Kidney (tissue), 14 donors: Measurements from ENCODE around the gene SIAH2. TPM values are rescaled to one million over a fixed set of nuclear protein-coding genes. Genes with fewer than 3 reads are reported as not detected.
A peak's percentile ranks its signal among the peaks of the same experiment; 100 is the strongest.

Source experiments
- DNase-seq, 5 donors: peaks; one replicate each; pipeline ENCODE4 v3.0.0-alpha.2; 2013 to 2020
- FAIRE-seq: peaks from 2 replicates; lab custom pipeline; 2012; peaks lifted over from hg19 to GRCh38; lab: Jason Lieb, UNC
- H3K27ac ChIP-seq, 2 donors: one replicate each; pipeline ENCODE4 v1.7.0; 2013; ENCODE audit warnings: low read depth in 2 of 2, low read length in 2 of 2, inconsistent platforms in 1 of 2
- H3K27me3 ChIP-seq: one replicate; pipeline ENCODE4 v1.7.1; 2013; ENCODE audit warnings: low read length, inconsistent platforms; ENCODE audit not compliant: control insufficient read depth, insufficient read depth
- H3K36me3 ChIP-seq, 3 donors: one replicate each; pipeline versions ENCODE4 v1.7.0 to v1.7.1; 2013; ENCODE audit warnings: low read length in 3 of 3, control low read depth in 1 of 3, inconsistent platforms in 1 of 3; ENCODE audit not compliant: insufficient read depth in 3 of 3, control insufficient read depth in 2 of 3
- H3K4me1 ChIP-seq, 3 donors: one replicate each; pipeline versions ENCODE4 v1.7.0 to v1.7.1; 2013; ENCODE audit warnings: low read length in 3 of 3, inconsistent platforms in 1 of 3, low read depth in 1 of 3; ENCODE audit not compliant: control insufficient read depth in 2 of 3, insufficient read depth in 2 of 3
- H3K4me3 ChIP-seq, 3 donors: one replicate each; pipeline versions ENCODE4 v1.7.0 to v1.8.1; 2013; ENCODE audit warnings: low read length in 3 of 3, control low read depth in 1 of 3, inconsistent platforms in 1 of 3
- H3K9ac ChIP-seq, 3 donors: one replicate each; pipeline versions ENCODE4 v1.7.0 to v1.7.1; 2013; ENCODE audit warnings: low read length in 3 of 3, control low read depth in 1 of 3, inconsistent platforms in 1 of 3
- H3K9me3 ChIP-seq, 3 donors: one replicate each; pipeline versions ENCODE4 v1.7.0 to v1.7.1; 2013; ENCODE audit warnings: low read length in 3 of 3, control low read depth in 1 of 3, inconsistent platforms in 1 of 3; ENCODE audit not compliant: control insufficient read depth in 2 of 3, insufficient read depth in 1 of 3
- intact Hi-C: fragments of 100-400 bp; cut with DNase I; formaldehyde crosslinking; loops from one replicate; pipeline ENCODE4 v1.11.1; 2022
- polyA plus RNA-seq: library from polyadenylated mRNA; stranded (reverse); fragments of 350-450 nt; fragmentation: Illumina TruSeq; extraction: RNeasy Lipid Tissue Mini Kit (QIAGEN cat#74804); gene quantifications from one replicate; pipeline ENCODE4 v1.2.3, GENCODE V29; 2014; ENCODE audit warnings: low read depth, low replicate concordance; ENCODE audit not compliant: insufficient read depth
- total RNA-seq: library from RNA; stranded (reverse); fragmentation: NEBNext Ultra II Directional; extraction: Animal tissue kit (Norgen Biotek cat#: 25700); gene quantifications from one replicate; pipeline ENCODE4 v1.2.1, GENCODE V29; 2021
- TF ChIP-seq, protein P1 (sequence below): IDR thresholded peaks from 3 replicates; pipeline ENCODE4 v1.5.1; 2012; ENCODE audit warnings: mild to moderate bottlenecking, moderate library complexity, borderline replicate concordance; ENCODE audit not compliant: insufficient read depth; ENCODE audit errors: extremely low read depth
- donor health status: control.
- donor health status: control.
- donor health status: control.
- donor health status: control.
- donor health status: control.
- donor health status: DM: yes; HTN: yes; CAD: no.
- donor health status: Normal renal cell carcinoma (clear cell type).

Gene SIAH2
- total and polyA plus RNA-seq, 2 donors from 2014 or later = 16.9 to 24.6 TPM

DNA sequence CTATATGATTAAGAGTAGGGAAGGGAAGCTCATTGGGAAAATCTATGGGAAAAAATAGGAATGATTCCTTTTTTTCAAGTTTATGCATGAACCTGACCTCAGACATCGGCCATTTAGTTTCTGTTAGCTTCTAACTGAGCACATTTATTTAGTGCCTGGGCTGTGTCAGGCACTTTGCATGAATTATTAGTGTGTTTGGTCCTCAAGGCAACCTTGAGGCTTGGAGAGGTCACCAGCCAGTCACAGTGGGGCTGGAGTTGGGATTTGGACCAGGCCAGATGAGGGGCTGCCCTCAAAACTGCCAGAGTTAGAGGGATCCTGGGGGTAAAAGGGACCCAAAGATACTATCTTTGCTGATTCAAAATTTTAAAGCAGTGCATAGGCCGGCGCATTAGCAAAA, 8.1 kb downstream of the SIAH2 start:
- Histone ChIP-seq H3K36me3 (peaks cover 0 to 4% (median 0%) of the 10 kb centered on the region in 3 donors), H3K9me3 (no peaks in the 10 kb centered on the region), H3K4me3 (no peak overlapping the region), H3K27me3 (no peaks in the 10 kb centered on the region), H3K27ac (no peak overlapping the region), H3K9ac (no peak overlapping the region), H3K4me1 (peaks cover 0 to 19% (median 9%) of the 10 kb centered on the region in 3 donors)
- TF ChIP-seq, protein P1, sequence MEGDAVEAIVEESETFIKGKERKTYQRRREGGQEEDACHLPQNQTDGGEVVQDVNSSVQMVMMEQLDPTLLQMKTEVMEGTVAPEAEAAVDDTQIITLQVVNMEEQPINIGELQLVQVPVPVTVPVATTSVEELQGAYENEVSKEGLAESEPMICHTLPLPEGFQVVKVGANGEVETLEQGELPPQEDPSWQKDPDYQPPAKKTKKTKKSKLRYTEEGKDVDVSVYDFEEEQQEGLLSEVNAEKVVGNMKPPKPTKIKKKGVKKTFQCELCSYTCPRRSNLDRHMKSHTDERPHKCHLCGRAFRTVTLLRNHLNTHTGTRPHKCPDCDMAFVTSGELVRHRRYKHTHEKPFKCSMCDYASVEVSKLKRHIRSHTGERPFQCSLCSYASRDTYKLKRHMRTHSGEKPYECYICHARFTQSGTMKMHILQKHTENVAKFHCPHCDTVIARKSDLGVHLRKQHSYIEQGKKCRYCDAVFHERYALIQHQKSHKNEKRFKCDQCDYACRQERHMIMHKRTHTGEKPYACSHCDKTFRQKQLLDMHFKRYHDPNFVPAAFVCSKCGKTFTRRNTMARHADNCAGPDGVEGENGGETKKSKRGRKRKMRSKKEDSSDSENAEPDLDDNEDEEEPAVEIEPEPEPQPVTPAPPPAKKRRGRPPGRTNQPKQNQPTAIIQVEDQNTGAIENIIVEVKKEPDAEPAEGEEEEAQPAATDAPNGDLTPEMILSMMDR = no peak
- DNase-seq (no peak), FAIRE-seq (no peak)
- intact Hi-C loops = no loop called here

DNA sequence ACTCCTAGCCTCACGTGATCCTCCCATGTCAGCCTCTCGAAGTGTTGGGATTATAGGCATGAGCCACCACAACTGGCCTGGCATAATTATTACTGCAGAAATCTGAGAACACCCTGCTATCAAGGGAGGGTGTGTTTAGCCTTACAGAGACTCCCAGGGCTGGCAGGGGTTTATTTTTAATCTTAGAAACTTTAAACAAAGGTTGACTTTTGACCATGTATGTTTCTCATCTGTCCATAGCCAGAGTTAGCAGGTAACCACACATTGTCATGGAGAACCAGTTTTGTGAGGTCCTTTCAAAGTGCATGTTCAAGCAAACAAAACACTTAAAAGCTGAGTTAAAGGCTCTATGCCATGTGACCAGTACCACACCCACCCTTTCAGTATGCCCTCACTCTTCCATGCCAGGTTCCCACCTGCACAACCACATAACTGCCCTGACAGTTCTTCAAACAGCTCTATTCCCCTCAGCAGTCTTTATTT, 11.1 kb downstream of the SIAH2 start:
- FAIRE-seq = no peak
- H3K27ac ChIP-seq = peak overlapping the region in 1 of 2 donors; percentile 5
- TF ChIP-seq, protein P1 = no peak

DNA sequence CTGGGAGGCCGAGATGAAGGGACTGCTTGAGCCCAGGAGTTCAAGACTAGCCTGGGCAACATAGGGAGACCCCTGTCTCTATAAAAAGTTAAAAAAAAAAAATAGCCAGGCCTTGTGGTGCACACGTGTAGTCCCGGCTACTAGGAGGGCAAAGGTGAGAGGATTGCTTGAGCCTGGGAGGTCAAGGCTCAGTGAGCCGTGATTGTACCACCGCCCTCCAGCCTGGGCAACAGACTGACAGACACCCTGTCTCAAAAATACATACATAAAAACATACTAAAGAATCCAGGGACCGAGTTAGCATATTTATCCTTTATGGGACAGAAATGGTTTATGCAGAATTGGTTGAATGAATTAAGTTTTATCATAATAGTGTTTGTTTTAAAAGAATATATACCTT, 13.7 kb downstream of the SIAH2 start:
- no peak for FAIRE-seq
- no peaks in the 10 kb centered on the region for H3K9me3 ChIP-seq
- H3K36me3 ChIP-seq = no peaks in the 10 kb centered on the region
- TF ChIP-seq, protein P1 = no peak
- H3K4me3 ChIP-seq = no peak overlapping the region
- no peaks in the 10 kb centered on the region for H3K27me3 ChIP-seq
- intact Hi-C loops = no loop called here
- H3K27ac ChIP-seq = no peak overlapping the region
- peaks cover 0 to 42% (median 29%) of the 10 kb centered on the region in 3 donors for H3K4me1 ChIP-seq
- H3K9ac ChIP-seq = no peak overlapping the region
- no peak for DNase-seq

More for the DNA sequence above, 11.1 kb downstream of the SIAH2 start:
- Histone ChIP-seq H3K27me3 (no peaks in the 10 kb centered on the region), H3K9me3 (no peaks in the 10 kb centered on the region), H3K36me3 (no peaks in the 10 kb centered on the region), H3K4me1 (peaks cover 0 to 39% (median 21%) of the 10 kb centered on the region in 3 donors), H3K9ac (no peak overlapping the region), H3K4me3 (no peak overlapping the region)
- intact Hi-C loops = no loop called here
- DNase-seq = peak in 1 of 5 donors; percentile 53

DNA sequence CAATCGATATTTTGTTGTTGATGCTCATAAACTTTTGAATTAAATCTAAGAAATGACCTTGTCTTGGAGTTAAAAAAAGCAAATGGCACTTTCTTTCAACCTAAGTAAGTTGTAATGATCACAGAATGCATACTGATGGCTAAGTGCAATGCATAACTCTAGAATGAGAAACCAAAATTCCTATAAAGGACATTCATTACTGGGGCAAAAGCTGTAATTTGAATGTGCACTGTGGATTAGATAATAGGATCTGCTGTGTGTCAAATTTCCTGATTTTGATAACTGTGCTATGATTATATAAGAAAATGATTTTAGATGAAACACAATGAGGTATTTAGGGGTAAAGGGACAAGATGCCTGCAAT, 14.3 kb downstream of the SIAH2 start:
- Histone ChIP-seq H3K4me1 (peaks cover 0 to 48% (median 30%) of the 10 kb centered on the region in 3 donors), H3K4me3 (peak overlapping the region in 1 of 3 donors; percentile 1), H3K27me3 (no peaks in the 10 kb centered on the region), H3K9ac (no peak overlapping the region), H3K36me3 (no peaks in the 10 kb centered on the region), H3K27ac (peak overlapping the region in 1 of 2 donors; percentile 26), H3K9me3 (no peaks in the 10 kb centered on the region)
- TF ChIP-seq, protein P1 = no peak
- DNase-seq = no peak
- intact Hi-C loops = no loop called here
- FAIRE-seq = no peak
